ENCODE measurements around the gene CCM2L.

The CCM2L gene

DNA sequence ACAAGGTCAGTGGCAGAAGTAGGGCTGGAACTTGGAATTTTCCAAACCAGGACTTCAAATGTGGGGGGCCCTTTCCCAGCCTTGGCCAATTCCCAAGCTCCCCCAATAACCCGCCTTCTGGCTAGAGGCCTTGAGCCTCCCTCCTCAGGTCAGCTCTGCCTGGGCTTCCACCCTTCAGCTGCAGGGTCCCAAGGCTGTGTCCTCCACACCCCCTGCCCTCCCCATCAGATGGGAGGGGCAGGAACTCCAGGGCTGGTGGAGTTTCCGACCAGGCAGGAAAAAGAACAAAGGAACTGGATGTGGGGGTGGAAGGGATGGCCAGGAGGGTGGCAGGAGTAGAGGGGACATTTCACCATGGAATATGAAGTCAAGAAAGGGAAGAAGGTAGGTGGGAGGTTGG is at the start of gene CCM2L:
Gene CCM2L (plus strand): TSS at position 338 of the 400 bp plus-strand sequence. CDS start 17 bp downstream, at position 355.
- no peak for DNase-seq

DNA sequence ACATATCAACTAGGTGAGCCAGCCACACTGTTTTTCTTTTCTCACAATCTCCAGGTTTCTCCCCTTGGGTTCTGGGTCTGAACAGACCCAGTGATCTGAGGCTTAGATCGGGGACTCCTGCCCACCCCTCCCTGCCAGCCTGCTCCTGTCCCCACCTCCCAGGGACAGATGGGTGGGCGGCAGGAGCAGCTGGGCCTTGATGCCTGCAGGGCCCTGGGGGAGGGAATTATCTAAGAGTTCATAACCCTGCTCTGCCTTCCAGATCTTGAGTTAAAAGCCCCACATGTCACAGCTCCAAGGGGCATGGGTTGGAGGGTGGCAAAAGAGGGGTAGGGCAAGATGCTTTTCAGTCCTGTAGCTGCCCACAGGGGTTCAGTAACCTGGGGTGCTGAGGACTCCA is 47.5 kb upstream of the CCM2L start:
- DNase-seq: no peak

DNA sequence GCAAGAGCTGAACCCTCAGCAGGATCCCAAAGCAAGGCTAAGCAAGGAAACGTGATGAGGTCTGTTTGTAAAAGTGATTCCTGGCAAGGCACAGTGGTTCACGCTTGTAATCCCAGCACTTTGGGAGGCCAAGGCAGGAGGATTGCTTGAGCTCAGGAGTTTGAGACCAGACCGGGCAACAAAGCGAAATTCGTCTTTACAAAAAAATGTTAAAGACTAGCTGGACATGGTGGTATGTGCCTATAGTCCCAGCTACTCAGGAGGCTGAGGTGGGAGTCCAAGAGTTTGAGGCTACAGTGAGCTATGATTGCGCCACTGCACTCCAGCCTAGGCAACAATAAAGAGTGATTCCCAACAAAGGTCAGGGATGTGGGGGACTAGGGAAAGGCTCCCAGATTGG is 46.3 kb upstream of the CCM2L start:
- DNase-seq: no peak

DNA sequence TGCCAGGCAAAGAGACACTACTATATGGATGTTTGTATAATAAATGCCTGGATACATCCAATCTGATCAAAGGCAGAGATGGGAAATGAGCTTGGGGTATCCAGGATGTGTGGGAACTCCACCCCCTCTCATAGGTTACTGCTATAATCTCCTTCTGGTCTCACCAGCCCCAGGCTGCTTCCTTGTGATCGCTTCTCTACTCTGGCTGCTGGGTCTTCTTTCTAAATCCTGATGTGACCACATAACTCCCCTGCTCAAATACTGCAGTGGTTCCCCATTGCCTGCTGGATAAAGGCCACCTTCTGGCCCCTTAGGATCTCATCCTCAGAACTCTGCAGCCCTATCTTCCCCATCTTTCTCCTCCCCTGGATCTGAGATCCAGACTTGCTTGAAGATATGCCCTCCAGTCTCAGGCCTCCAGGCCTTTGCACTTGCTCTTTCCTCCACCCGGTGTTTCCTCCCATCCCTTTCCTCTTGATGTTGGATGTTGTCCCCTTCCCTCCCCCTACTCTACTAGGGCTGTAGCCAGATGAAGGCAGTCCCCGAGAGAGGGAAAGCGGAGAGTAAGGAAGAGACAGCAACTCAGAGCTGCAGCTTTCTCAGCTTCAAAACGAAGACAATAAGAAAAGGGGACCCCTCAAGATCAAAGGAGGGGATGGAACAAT is 43.1 kb upstream of the CCM2L start:
- DNase-seq: no peak

DNA sequence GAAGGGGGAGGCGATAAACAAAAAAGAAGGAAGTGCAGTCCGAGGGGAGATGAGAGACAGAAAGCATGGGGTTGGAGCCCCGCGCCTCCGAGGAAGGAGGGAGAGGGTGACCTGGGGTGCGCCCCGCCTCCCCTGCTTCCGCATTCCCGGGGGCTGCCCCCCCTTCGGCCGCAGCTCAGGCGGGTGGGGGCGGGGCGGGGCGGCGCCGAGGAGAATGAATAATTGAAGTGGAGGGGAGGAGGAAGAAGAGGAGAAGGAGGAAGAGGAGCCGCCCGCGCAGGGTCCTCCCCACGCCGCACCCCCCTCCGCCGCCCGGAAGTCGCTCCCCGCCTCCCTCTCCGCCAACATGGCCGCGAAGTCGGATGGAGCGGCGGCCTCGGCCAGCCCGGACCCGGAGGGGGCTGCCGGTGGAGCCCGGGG is 42.4 kb upstream of the CCM2L start, which contains the start of gene XKR7:
Gene XKR7 (plus strand): TSS at position 322 of the 420 bp plus-strand sequence. CDS start 25 bp downstream, at position 347.
- no peak for DNase-seq

DNA sequence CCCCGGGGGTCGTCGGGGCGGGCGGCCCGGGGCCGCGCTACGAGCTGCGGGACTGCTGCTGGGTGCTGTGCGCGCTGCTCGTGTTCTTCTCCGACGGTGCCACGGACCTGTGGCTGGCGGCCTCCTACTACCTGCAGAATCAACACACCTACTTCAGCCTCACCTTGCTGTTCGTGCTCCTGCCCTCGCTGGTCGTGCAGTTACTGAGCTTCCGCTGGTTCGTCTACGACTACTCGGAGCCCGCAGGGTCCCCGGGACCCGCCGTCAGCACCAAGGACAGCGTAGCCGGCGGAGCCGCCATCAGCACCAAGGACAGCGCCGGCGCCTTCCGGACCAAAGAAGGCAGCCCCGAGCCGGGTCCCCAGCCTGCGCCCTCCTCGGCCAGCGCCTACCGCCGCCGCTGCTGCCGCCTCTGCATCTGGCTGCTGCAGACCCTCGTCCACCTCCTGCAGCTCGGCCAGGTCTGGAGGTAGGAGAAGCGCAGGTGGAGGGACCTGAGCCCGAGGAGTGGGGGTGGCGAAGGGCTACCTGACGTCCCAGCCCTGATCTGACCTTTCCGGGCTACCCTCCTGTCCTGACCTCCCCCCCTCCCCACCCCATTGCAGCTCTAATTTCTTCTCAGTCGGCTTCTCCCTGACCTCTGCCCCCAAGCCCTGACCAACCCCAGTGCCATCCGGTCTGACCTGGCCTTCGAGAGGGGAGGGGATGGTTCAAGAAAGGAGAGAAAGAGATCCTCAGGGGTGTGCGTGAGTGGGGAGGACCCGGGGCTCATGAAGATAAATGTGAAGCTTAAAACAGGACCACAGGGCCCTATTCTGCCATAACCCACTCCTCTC is 41.7 kb upstream of the CCM2L start:
- DNase-seq: peak; percentile 66

DNA sequence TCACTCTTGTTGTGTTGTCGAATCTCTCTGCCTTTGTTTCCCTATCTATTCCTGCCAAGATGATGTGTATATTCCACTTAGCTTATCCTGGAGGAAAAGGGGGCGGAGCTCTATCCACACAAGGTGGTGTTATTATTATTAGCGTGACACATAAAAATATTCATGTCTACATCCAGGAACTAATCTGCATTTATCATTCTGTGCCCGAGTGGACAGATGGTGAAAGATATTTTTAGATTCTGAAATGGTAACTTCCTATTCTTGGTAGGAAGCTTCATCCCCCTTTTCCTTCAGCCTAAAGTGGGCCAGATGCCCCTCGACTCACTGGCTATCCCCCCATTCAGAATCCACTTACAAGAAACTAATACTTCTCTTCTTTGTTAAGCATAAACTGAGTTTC is 40.2 kb upstream of the CCM2L start:
- DNase-seq: no peak

DNA sequence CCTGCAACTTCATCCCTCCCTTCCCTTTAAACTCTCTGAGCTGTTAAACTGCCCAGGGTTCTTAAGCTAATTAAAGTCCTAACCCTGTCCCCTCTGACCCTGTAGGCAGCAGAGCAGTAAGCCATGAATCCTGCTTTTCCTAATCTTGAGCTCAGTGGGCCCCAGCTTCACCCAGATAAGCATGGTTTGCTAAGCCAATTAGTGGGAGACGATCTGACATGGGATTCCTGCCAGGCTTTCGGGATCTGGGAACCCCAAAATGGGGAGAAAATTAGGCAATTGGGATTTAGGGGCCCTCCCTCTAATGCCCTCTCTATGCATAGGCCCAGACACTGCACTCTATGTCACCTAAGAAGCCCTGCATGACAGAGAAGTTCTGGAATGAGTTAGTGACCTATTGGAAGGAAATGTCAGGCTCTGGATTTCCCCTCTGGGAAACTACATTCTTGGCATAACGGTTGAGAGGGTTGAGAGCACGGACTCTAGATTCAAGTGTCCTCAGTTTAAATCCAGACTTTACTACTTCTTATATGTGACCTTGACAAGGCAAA is 37.7 kb upstream of the CCM2L start:
- DNase-seq: no peak

DNA sequence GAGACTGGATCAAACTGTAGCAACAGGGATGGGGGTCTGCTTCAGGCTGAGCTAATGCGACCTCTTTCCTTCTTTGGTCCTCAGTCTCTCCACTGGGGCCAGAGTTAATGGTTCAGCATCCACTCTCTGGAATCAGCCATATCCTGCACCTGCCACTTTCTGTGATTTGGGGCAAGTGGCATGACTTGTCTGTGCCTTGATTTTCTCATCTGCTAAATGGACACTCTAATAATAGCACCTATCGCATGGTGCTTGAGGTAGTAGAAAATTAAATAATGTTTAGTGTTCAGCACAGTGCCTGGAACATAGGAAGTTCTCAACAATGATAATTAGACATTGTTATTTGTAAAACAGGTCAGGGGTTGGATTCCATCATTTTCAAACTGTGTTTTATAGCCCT is 35.9 kb upstream of the CCM2L start:
- no peak for DNase-seq

DNA sequence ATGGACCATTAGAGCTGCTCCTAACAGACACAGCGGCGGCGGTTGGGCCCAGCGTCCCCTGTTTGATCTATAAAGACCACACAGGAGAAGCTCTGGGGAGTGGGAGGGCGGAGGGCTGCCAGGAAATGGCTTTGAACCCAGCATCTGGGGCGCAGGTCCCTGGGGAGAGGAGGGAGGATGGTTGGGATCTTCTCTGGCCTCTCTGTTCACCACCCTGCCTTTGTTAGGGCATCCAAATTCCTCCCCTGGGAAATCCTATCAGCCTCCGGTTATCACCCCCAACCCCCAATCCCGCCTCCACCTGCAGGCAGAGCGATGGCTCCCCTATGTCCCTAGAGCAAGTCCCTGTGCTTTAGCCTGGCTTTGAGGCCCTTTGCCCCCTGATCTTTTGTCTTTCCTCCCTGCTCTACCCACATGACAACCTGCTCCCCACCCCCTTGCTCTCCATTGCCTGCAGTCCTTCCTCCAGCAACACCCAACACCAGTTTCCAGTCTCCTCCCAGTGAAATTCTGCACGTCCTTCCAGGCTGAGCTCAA is 35.2 kb upstream of the CCM2L start:
- DNase-seq: no peak

DNA sequence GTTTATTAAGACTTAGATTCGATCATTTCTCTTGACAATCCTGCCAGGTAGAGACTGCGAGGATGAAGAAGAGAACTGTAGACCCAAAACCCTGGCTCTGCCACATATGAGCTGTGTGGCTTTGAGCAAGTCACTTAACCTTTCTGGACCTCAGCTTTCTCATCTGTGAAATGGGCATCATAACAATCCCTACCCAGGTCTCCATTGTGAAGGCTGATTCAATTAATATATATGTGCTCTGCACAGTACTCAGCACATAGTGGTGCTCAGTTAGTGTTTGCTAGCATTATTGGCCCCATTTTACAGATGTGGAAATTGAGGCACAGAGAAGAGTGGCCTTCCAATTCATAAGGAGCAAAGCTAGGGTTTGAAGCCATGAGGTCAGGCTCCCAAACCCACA is 34.4 kb upstream of the CCM2L start:
- no peak for DNase-seq

DNA sequence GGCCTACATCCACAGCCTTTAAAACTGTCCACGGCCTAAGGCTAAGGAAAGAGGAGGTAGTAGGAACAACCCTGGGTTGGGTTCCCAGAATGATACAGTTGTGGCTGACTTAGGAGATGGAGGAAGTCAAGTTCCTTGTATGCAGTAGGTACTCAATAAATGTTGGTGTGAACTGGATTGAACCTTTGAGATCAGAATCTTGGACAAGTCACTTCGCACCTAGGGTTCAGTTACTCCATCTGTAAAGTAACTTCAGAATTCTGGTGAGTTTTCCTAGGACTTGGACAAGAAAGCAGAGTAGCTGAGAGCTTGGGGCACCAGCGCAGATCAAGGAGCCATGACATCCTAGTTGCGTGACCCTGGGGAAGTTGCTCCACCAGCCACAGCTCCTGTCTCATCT is 33.2 kb upstream of the CCM2L start:
- no peak for DNase-seq

DNA sequence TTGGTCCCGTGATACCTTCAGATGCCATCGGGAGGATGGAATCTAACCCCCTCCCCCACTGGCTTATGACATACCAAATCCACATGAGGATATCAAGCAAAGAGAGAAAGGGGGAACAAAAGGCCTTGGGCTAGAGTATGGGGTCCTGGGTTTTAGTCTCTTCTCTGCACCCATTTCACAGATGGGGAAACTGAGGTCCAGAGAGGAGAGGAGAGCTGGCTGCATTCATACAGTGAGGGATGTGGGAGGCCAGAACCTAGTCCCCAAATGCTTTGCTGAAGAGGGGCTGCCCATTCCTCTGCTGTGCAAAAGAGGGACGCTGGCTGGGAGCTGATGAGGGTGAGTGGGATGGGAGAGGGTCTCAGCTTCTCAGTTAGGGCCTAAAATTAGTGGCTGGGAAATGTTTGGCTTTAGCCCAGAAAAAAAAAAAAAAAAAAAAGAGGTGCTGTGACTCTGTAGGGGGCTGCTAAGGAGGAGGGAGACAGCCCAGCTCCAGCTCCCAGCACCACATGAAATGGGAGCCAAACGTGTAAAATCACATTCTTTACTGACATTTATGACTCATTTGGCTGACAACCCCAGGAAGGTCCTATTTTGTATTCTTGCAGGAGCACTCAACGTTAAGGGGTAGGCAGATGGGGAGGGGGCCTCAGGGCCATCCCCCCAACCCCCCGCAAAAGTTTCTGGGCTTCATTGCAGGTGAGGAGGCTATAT is 30.4 kb upstream of the CCM2L start:
- DNase-seq: no peak

DNA sequence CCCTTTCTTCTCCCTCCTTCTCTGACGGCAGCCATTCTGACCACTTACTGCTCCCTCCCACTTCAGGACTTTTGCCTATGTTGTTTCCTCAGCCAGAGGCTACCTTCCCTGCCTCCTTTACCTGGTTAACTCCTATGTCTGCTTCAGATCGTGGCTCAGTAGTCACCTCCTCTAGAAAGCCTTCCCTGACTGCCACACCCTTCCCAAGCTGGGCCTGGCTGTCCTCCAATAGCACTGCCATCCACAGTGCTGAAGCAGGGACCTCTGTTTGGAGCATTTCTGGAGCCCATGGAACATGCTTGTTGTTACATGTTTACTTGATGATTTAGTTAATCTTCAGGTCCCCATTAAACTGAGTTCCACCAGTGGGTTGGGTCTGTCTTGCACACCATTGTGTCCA is 28.5 kb upstream of the CCM2L start:
- DNase-seq: no peak

DNA sequence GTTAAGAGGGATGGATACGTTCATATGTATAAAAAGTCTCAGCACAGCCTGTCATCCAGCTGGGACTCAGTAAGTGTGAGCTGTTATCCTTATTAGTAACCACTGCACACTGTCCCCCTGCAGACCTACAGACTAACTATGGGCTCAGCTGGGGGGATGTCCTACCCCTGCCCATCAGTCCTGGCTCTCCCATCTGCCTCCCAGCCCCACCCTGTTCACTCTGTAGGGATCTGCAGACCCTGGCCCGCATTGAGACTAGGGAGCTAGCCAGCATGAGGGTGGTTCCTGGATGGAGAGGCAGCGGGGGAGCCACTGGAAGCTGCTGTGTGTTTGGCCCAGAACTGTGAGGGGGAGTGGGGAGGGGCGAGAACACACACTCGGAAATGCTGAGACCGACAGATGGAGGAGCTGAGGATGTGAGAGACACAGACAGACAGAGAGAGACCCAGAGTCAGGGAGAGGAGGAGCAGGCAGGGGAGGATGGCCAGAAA is 25.2 kb upstream of the CCM2L start:
- no peak for DNase-seq

DNA sequence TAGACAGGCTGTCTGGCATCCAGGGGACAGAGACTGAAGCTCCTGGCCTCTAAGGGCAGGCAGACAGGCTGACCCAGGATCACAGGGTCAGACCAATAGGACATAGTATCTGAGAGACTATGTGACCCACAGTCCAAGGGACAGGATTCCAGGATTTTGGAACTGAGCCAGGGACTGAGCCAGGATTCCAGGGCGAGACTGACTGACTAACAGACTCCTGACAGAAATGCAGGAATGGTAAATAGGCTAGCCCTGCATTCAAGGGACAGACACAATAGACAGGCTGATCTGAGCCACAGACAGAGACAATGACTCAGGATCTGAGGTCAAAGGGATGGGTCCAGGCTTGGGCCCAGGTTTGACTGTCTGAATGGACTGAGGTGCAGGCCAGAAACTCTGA is 22.5 kb upstream of the CCM2L start:
- DNase-seq: no peak

DNA sequence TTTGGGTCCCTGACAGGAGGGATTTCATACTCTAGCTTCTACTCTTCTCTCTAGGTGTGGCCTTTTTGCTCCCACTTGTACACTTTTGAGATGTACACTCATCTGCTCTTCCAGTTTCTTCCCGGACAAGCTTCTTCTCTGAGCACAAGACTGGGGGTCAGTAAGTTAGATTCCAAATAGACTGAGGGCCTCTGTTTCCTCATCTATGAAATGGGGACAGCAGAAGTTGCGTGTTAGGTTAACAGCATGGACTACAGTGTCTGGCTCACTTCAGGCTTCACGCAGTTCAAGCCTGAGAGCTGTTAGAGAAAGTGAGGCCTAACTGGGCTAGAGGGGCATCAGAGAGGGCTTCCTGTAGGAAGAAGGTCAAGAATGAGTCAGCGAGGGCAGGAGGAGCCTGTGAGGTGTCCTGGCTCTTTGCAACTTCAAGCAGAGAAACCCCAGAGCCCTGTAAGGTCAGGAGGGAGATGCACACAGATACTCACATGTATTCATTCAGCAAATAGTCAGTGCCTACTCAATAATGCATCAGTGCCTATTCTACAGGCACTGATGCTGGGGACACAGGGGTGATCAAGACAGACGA is 21.7 kb upstream of the CCM2L start:
- no peak for DNase-seq

DNA sequence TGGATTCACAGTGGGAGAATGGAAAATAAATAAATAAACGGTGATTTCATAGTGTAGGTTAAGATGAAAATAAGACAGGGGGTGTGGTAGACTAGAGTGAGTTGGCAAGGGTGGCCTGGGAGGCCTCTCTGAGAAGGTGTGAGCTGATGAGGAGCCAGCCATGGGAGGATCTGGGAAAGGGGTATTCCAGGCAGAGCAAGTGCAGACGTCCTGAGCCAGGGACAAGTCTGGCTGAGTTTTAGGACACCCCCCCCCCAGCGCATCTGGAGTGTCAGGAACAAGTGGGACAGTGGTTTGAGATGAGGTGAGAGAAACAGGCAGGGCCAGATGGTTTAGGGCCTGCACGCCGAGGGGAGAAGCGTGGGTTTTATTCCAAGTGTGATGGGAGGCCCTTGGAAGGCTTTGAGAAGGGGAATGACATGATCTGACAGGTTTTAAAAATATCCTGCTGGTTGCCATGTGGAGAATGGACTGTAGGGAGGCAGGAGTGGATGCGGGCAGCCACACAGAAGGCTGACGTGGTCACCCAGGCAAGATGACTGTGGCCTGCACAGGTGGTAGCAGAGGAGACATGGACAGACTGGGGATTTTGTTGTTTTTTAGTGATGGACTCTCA is 21.1 kb upstream of the CCM2L start:
- no peak for DNase-seq

DNA sequence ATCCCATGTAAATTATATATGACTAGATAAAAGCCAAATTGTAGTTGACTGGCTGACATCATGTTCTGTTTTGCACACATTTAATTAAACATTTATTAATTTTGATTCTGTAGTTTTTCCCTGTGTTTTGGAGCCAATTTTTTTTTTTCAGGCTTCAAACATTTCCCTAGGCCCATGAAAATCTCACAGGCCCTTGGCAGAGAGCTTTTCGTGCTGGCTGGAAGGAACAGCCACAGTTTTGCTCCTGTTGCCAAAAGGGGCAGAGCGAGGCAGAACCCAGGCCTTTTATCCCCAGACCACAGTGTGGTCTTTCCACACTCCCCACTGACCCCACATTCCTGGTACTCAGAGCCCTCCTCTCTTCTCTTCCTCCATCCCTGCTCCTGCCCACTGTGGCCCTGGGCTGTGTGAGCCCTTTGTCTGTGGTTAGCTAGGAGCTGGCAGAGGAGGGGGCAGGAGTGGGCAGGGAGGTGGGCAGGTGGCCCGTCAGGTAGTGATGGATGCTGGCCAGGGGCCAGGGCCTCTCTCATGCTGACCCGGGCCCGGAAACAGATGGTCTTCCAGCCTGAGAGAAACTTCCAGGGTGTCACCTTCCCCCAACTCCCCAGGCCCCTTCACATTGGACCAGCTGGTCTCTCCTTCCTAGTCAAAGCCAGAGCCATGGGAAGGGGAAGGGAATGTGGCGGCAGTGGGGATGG is 19.4 kb upstream of the CCM2L start:
- no peak for DNase-seq

DNA sequence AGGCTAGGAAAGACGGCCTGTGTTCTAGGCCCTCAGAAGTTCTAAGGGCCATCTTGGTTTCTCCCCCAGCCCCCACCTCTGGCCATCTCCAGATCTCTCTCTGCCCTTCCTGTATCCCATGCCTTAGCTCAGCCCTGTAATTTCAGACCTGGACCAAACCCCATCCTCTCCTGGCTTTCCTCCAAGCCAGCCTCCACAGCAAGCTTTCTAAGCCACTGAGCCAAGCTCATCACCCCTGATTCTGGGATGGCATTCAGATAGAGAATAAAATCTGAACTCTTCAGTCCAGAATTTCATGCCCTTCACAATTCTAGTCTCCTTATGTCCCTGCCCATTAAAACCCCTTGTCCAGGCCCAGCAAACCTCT is 18.9 kb upstream of the CCM2L start:
- DNase-seq: no peak

DNA sequence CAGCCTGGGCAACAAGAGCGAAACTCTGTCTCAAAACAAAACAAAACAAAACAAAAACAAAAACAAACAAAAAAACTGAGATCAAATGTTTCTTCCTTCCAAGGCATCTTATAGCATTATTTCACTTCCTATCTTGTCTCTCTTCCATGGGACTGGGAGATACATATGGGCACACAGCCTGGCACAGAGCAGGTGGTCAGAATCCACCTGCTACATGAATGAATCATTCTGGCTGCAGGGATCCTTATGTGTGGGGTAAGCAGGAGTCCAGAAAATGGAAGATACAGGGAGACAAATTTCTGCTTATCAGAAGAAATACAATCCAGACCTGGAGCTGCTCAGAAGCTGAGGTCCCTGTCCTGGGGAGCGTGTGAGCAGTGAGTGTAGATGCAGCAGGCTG is 18.2 kb upstream of the CCM2L start:
- no peak for DNase-seq

DNA sequence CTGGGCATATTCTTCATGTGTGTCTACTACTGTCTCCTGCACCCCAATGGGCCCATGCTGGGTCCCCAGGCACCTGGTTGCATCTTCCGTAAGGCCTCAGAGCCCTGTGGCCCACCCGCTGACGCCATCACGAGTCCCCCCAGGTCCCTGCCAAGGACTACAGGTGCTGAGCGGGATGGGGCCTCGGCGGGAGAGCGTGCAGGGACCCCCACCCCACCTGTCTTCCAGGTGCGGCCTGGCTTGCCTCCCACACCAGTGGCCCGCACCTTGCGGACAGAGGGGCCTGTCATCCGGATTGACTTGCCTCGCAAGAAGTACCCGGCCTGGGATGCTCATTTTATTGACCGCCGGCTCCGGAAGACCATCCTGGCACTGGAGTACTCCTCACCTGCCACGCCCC is 13.2 kb upstream of the CCM2L start:
- no peak for DNase-seq

All from T1000 (cell line).